Large intestine (tissue), 3 donors: ENCODE data around the gene SPG11. TPM values are rescaled to one million over a fixed set of nuclear protein-coding genes. Genes with fewer than 3 reads are reported as not detected.
A peak's percentile ranks its signal among the peaks of the same experiment; 100 is the strongest.
"Not testable (repeated sequence)": the region's sequence is repeated elsewhere in the genome, so short reads cannot be mapped to it uniquely, and the experiment has no call there.

Source experiments
- DNase-seq, 2 donors: peaks; one replicate each; pipeline versions ENCODE4 v3.0.0 to v3.0.0-alpha.2; 2013
- H3K27ac ChIP-seq: one replicate; pipeline ENCODE4 v1.5.1; 2013; ENCODE audit warnings: low read length
- H3K27me3 ChIP-seq: 2 replicates; pipeline ENCODE4 v1.6.1; 2013; ENCODE audit warnings: low read length; ENCODE audit not compliant: control insufficient read depth, insufficient read depth
- H3K36me3 ChIP-seq: 2 replicates; pipeline ENCODE4 v1.6.1; 2013; ENCODE audit warnings: low read length; ENCODE audit not compliant: control insufficient read depth, insufficient read depth
- H3K4me1 ChIP-seq: one replicate; pipeline ENCODE4 v1.6.1; 2013; ENCODE audit warnings: low read length; ENCODE audit not compliant: control insufficient read depth, insufficient read depth
- H3K4me3 ChIP-seq: one replicate; pipeline ENCODE4 v1.5.1; 2013; ENCODE audit warnings: low read length
- H3K9me3 ChIP-seq: one replicate; pipeline ENCODE4 v1.6.1; 2013; ENCODE audit warnings: mild to moderate bottlenecking, low read depth, low read length, moderate library complexity; ENCODE audit not compliant: control insufficient read depth
- WGBS: methylation state at CpG from one replicate; pipeline ENCODE4 v1.1.5; 2013; ENCODE audit warnings: low lambda C conversion rate; ENCODE audit not compliant: insufficient coverage; 5-methylcytosine and 5-hydroxymethylcytosine counted together
- polyA plus RNA-seq: library from polyadenylated mRNA; unstranded; fragments of 120-200 nt; gene quantifications from one replicate; pipeline ENCODE4 v1.2.1, GENCODE V29; 2013

SPG11 gene
- polyA plus RNA-seq, 1 donor = 61.1 TPM

- H3K27ac ChIP-seq, H3K9me3 ChIP-seq, H3K4me3 ChIP-seq, H3K36me3 ChIP-seq, H3K4me1 ChIP-seq, H3K27me3 ChIP-seq, DNase-seq: not testable (repeated sequence)
These were observed 37.2 kb upstream of the SPG11 start for GRCh38 chr15:44700676-44701075.

- H3K27ac ChIP-seq = no peak overlapping the region
- H3K9me3 ChIP-seq = no peaks in the 10 kb centered on the region
- H3K4me1 ChIP-seq = no peaks in the 10 kb centered on the region
- WGBS = no CpG with 5 or more reads among the region's 2 CpGs
- no peaks in the 10 kb centered on the region for H3K27me3 ChIP-seq
- no peak overlapping the region for H3K4me3 ChIP-seq
- no peak for DNase-seq
- no peaks in the 10 kb centered on the region for H3K36me3 ChIP-seq
These were observed 35.2 kb upstream of the SPG11 start for GRCh38 chr15:44698641-44699040.

GRCh38 chr15:44697014-44697413 is 33.6 kb upstream of the SPG11 start:
- Histone ChIP-seq H3K27ac (no peak overlapping the region), H3K27me3 (no peaks in the 10 kb centered on the region), H3K36me3 (no peaks in the 10 kb centered on the region), H3K4me1 (no peaks in the 10 kb centered on the region), H3K9me3 (no peaks in the 10 kb centered on the region), H3K4me3 (no peak overlapping the region)
- DNase-seq = no peak

GRCh38 chr15:44695294-44695693 is 31.8 kb upstream of the SPG11 start:
- no peak for DNase-seq
- WGBS = no CpG with 5 or more reads among the region's 3 CpGs
- no peak overlapping the region for H3K27ac ChIP-seq

DNA sequence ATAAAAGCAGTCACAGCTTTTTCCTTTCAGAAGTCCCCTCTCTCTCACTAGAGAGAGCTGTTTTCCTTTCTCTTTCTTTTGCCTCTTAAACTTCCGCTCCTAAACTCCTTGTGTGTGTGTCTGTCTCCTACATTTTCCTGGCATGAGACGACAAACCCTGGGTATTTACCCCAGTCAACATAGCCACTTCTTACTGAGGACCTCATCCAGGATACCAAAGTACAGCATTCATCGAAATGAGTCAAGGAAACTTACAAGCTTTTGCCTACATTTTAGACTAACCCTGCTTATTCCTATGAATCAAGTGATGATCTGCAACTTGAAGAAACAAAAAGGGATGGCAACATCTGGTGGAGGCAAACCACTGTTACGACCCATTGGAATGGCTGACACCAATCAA is 31.0 kb upstream of the SPG11 start:
- H3K27ac ChIP-seq = no peak overlapping the region
- 94% methylated on average over 2 of the region's 4 CpGs for WGBS
- no peaks in the 10 kb centered on the region for H3K4me1 ChIP-seq
- H3K9me3 ChIP-seq = no peaks in the 10 kb centered on the region
- no peaks in the 10 kb centered on the region for H3K27me3 ChIP-seq
- no peak overlapping the region for H3K4me3 ChIP-seq
- DNase-seq = no peak
- no peaks in the 10 kb centered on the region for H3K36me3 ChIP-seq

More at GRCh38 chr15:44695294-44695693, 31.8 kb upstream of the SPG11 start:
- Histone ChIP-seq H3K36me3 (no peaks in the 10 kb centered on the region), H3K27me3 (no peaks in the 10 kb centered on the region), H3K9me3 (no peaks in the 10 kb centered on the region), H3K4me3 (no peak overlapping the region), H3K4me1 (no peaks in the 10 kb centered on the region)

DNA sequence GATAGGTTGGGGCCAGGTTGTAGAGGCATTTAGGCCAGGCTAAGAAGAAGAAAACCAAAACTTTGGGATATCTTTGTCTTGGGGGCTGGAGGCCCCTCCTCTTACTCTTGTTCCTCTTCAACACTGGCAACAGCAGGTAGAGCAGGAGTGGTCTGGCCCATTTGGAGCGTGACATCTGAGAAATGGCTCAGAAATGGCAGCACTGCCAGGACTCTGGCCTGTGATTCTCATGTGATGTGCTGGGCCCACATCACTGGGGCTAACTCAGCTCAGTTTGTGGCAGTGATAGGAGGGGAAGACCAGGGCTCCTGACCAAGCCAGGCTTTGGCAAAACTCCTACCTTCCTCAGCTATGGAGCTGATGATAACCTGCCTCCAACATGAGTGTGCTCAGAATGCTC is 29.2 kb upstream of the SPG11 start:
- WGBS = no CpG with 5 or more reads among the region's 1 CpG

GRCh38 chr15:44690245-44690644 is 26.8 kb upstream of the SPG11 start:
- not testable (repeated sequence) for H3K4me1 ChIP-seq, H3K27me3 ChIP-seq, DNase-seq, H3K4me3 ChIP-seq, H3K27ac ChIP-seq, H3K9me3 ChIP-seq, H3K36me3 ChIP-seq
- no CpG with 5 or more reads among the region's 1 CpG for WGBS

More for the DNA sequence above, 29.2 kb upstream of the SPG11 start:
- DNase-seq = no peak
- no peak overlapping the region for H3K27ac ChIP-seq
- no peak overlapping the region for H3K4me3 ChIP-seq
- no peaks in the 10 kb centered on the region for H3K36me3 ChIP-seq
- no peaks in the 10 kb centered on the region for H3K4me1 ChIP-seq
- H3K9me3 ChIP-seq = no peaks in the 10 kb centered on the region
- H3K27me3 ChIP-seq = no peaks in the 10 kb centered on the region

DNA sequence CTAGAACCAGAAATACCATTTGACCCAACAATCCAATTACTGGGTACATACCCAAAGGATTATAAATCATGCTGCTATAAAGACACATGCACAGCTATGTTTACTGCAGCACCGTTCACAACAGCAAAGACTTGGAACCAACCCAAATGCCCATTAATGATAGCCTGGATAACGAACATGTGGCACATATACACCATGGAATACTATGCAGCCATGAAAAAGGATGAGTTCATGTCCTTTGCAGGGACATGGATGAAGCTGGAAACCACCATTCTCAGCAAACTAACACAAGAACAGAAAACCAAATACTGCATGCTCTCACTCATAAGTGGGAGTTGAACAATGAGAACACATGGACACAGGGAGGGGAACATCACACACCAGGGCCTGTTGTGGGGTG is 25.9 kb upstream of the SPG11 start:
- not testable (repeated sequence) for H3K9me3 ChIP-seq, H3K36me3 ChIP-seq, H3K4me1 ChIP-seq, H3K4me3 ChIP-seq, H3K27ac ChIP-seq, H3K27me3 ChIP-seq, DNase-seq
- WGBS = no CpG with 5 or more reads among the region's 2 CpGs

DNA sequence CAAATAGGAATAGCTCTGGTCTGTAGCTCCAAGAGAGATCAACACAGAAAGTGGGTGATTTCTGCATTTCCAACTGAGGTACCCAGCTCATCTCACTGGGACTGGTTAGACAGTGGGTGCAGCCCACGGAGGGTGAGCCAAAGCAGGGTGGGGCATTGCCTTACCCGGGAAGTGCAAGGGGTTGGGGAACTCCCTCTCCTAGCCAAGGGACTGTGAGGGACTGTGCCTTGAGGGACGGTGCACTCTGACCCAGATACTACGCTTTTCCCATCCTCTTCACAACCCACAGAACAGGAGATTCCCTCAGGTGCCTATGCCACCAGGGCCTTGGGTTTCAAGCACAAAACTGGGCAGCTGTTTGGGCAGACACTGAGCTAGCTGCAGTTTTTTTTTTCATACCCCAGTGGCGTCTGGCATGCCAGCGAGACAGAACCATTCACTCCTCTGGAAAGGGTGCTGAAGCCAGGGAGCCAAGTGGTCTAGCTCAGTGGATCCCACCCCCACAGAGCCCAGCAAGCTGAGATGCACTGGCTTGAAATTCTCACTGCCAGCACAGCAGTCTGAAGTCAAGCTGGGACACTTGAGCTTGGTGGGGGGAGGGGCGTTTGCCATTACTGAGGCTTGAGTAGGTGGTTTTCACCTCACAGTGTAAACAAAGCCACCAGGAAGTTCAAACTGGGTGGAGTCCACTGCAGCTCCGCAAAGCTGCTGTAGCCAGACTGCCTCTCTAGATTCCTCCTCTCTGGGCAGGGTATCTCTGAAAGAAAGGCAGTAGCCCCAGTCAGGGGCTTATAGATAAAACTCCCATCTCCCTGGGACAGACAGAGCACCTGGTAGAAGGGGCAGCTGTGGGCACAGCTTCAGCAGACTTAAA is 19.6 kb upstream of the SPG11 start:
- H3K36me3 ChIP-seq, H3K9me3 ChIP-seq, H3K27ac ChIP-seq, H3K27me3 ChIP-seq, H3K4me3 ChIP-seq, H3K4me1 ChIP-seq: not testable (repeated sequence)
- WGBS = no CpG with 5 or more reads among the region's 8 CpGs
- peak; percentile 76 to 81 for DNase-seq

DNA sequence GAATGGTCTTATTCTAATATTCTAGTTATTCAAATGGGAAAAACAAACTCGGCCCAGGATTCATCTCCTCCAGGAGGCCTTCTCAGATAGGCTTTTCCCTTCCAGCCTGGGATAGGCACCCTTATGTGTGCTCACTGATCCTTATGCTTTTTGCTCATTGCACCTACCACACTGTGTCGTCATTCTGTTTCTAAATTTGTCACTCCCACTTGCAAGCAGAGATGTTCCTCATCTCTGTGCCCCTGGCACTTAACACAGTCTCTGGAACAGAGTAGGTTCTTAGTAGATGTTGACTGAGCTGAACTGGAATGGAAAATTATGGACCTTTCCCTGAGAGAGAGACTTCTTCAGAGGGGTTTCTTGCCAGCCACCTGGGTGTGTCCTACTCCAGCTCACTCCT is 18.7 kb upstream of the SPG11 start:
- peaks cover 8% of the 10 kb centered on the region for H3K4me1 ChIP-seq
- DNase-seq = no peak
- no CpG with 5 or more reads among the region's 2 CpGs for WGBS
- no peaks in the 10 kb centered on the region for H3K27me3 ChIP-seq
- H3K9me3 ChIP-seq = no peaks in the 10 kb centered on the region
- H3K4me3 ChIP-seq = no peak overlapping the region
- H3K36me3 ChIP-seq = no peaks in the 10 kb centered on the region
- H3K27ac ChIP-seq = no peak overlapping the region

DNA sequence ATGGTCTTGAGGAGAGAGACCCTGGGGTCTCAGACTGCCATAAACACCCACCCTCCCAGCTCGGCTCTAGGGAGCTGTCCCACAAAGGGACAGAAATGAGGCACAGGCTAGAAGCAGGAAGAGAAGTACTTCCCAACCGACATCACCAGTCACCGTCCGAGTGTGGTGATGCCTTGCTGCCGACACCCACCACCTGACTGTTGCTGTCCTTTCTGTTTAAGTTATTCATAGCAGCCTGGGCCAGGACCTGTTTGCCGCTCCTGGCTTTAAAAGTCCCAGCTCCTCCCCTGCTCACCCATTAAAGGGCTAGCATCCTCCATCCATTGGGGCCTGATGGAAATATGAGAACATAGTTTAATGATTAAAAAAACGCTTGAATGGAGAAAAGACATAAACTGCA is 13.2 kb upstream of the SPG11 start:
- no peaks in the 10 kb centered on the region for H3K9me3 ChIP-seq
- no peak overlapping the region for H3K4me3 ChIP-seq
- peaks cover 2% of the 10 kb centered on the region for H3K27me3 ChIP-seq
- no peaks in the 10 kb centered on the region for H3K36me3 ChIP-seq
- no peak for DNase-seq
- WGBS = 43% methylated on average over 1 of the region's 7 CpGs
- H3K4me1 ChIP-seq = no peaks in the 10 kb centered on the region
- no peak overlapping the region for H3K27ac ChIP-seq
